HFF-Myc (cell line): ENCODE results near the gene PDE11A.
A peak's percentile ranks its signal among the peaks of the same experiment; 100 is the strongest.

Source experiments
- DNase-seq: peaks from one replicate; pipeline ENCODE4 v3.0.0-alpha.2; 2011; ENCODE audit warnings: low read depth; ENCODE audit errors: extremely low read depth
- H3K4me3 ChIP-seq: replicated peaks from 2 replicates; pipeline ENCODE4 v1.5.1; 2011; ENCODE audit warnings: low read depth, mild to moderate bottlenecking, control low read depth, low read length
- TF ChIP-seq, protein P1 (sequence below): IDR thresholded peaks from 2 replicates; pipeline ENCODE4 v1.5.1; 2012; ENCODE audit warnings: mild to moderate bottlenecking, low read depth, low read length, control low read depth; ENCODE audit errors: missing control alignments

PDE11A gene

DNA sequence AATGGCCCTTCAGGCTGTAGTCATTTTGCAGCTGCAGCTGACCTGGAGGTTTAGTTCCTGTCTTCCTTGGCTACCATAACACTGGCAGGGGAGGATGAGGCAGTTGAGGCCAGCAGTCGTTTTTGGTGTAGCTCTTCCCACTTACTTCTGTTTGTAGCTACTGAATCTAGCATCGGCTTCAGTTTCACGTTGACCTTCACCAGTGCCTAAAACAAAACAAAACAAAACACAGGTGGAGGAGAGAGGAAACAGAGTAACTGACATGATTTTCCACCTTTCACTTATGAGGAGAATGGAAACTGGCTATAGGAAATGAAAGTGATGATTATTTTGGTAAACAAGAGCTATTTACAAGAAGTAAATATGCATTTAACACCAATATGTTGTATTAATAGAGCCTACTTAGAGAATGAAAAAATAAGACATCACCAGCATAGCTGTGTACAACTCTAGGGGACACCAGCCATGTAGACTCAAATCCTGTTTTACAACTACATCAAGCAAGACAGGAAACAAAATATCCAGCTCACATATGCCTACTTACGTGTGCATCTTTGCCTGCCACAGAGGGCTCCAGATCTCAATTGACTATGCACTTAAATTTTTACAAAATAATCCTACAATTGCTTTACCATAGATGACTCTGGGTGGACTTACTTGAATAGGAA, 443.1 kb downstream of the PDE11A start:
- TF ChIP-seq, protein P1, sequence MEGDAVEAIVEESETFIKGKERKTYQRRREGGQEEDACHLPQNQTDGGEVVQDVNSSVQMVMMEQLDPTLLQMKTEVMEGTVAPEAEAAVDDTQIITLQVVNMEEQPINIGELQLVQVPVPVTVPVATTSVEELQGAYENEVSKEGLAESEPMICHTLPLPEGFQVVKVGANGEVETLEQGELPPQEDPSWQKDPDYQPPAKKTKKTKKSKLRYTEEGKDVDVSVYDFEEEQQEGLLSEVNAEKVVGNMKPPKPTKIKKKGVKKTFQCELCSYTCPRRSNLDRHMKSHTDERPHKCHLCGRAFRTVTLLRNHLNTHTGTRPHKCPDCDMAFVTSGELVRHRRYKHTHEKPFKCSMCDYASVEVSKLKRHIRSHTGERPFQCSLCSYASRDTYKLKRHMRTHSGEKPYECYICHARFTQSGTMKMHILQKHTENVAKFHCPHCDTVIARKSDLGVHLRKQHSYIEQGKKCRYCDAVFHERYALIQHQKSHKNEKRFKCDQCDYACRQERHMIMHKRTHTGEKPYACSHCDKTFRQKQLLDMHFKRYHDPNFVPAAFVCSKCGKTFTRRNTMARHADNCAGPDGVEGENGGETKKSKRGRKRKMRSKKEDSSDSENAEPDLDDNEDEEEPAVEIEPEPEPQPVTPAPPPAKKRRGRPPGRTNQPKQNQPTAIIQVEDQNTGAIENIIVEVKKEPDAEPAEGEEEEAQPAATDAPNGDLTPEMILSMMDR, result no peak
- H3K4me3 ChIP-seq, result no peak overlapping the region
- no peak for DNase-seq

DNA sequence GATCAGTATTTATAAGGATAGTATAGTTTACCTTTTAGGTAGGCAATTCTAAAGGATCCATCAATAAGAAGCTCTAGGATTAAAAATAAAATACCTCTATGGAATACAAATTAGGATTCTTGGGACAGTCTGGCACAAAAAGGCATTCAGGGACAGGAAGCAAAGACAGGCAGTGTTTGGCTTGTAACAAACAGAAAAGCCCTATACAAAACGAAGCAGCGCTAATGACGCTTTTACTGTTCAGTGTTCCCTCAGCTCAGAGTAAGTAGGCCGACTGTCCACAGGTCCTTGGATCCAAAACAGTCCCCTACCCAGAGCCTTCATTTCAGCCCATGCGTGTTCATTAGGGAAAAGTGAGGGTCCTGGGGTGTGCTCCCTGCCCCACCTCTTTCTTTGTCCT, 443.7 kb downstream of the PDE11A start:
- no peak overlapping the region for H3K4me3 ChIP-seq

DNA sequence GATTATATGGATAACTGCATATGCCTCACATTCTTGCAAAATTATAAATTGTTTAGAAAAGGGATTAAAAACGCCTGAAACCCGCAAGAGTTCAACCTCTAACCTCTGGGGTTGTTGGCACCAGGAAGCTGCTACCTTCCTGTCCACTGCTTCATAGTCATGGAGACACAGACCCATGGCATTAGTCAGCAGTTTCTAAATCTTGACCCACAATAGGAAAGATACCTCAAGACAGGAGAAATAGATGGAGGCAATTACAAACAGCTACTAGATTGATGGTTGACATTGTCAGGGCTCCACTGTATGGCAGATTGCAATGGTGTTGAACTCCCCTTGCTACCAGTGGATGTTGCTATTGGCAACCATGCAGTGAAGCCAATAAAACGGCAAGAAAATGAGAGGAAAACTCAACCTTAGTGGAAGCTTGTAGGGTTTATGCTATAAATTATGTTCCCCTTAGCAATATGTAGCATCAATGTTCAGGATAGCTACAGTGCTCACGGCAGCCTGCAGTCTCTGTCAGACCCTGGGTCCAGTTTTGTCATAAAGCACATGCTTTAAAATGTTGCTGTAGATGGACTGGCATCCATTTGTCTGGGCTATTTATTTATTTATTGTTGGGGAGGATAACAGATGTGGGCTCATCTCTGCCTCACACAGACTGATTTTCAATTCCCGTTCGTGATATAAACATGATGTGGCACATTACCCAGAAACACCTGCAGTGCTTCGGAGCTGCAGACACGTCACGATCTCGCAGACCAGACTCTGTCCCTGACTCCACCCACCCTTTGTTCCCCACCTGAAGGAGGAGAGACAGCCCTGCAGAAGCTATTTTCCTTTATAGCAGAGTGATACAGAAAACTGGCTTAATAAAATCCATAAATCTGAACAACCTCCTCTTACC, 446.6 kb downstream of the PDE11A start:
- TF ChIP-seq, protein P1, result no peak
- DNase-seq, result no peak
- H3K4me3 ChIP-seq, result no peak overlapping the region

More for the DNA sequence above, 443.7 kb downstream of the PDE11A start:
- DNase-seq, result no peak
- TF ChIP-seq, protein P1, result no peak

DNA sequence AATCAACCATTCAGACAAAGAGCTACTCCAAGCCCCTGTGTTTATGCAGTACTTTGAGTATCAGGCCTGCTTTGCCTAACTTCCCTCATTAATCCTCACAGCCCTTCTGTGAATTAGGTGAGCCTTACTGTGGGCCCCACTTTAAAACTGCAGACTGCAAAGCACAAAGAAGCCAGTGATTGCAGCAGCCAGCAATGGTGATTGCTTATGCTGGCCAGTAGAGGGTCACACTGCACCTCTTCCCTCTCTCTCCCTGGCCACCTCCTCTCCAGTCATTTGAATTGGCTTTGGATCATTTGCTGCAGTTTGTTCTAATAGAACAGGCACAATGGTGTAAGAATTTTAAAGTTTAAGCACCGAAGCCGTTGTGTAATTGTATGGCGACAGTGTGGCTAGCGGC, 450.1 kb downstream of the PDE11A start:
- H3K4me3 ChIP-seq, result no peak overlapping the region
- no peak for DNase-seq
- TF ChIP-seq, protein P1, result no peak

DNA sequence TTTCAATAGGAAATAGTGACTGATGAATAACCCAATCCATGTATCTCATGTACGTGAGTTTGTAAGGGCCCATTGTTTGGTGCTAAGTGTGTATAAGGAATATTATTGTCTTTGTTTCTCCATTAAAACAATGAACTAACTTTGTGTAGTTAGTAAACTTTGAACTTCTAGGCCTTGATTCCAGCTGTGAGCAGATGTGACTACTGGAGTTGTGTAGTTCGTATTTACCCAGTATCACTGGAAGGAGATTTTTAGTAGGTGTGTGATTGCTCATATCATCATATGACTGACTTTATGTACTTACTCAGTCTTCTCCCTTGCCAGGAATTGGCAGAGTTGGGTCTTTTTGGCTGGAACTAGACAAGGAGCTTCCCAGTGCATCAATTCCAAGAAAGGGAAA, 452.6 kb downstream of the PDE11A start:
- TF ChIP-seq, protein P1, result no peak
- no peak overlapping the region for H3K4me3 ChIP-seq
- no peak for DNase-seq

DNA sequence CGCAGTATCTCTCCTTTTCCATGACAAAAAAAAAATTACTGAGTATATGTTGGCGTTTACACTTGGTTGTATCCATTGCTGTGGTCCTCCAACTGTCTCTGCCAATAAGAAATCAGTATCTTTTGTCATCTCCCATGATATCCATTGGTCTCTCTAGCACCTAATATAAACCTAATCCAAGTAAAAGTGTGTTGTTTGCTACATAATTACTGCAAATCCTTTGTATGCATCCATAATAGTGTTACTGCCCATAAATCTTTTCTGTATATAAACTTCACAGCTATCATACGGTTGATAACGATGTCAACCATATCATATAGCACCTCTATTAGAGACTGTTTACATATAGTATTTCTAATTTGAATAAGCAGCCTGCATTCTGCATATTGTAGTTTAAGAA, 453.1 kb downstream of the PDE11A start:
- TF ChIP-seq, protein P1, result no peak
- DNase-seq, result no peak
- peak overlapping the region; percentile 59 for H3K4me3 ChIP-seq
